GM20000 (cell line): ENCODE data around the gene PTN.

Source experiments
- DNase-seq: peaks from one replicate; pipeline ENCODE4 v3.0.0; 2012; ENCODE audit warnings: low spot score
- CTCF ChIP-seq: IDR thresholded peaks from 2 replicates; pipeline ENCODE4 v1.5.1; 2012; ENCODE audit warnings: mild to moderate bottlenecking, control low read depth; ENCODE audit errors: extremely low read depth, missing control alignments

Gene PTN

GRCh38 chr7:137342265-137342664 lies 1.3 kb downstream of the PTN start:
- DNase-seq: no peak
- TF ChIP-seq CTCF: no peak

- DNase-seq: no peak
- TF ChIP-seq CTCF: no peak
These were observed 5.6 kb downstream of the PTN start for GRCh38 chr7:137337902-137338301.

DNA sequence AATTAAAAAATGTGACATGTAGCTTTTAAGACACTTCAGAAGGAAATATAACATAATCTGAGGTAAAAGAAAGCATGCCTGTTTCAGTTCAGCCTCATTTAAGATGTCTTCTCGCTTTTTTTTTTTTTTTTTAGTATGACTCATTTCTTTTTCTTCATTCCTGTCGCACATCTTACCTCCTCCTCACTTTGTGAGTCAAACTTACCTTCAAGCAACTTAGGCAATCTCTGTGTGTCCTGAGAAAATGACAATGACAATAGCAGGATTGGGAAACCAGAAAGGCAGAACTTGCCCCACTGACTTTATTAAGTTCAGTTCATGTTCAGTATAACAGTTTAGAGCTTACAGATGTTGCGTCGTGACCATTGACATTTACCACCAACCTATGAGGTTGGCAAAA lies 7.7 kb downstream of the PTN start:
- DNase-seq: no peak
- no peak for TF ChIP-seq CTCF

DNA sequence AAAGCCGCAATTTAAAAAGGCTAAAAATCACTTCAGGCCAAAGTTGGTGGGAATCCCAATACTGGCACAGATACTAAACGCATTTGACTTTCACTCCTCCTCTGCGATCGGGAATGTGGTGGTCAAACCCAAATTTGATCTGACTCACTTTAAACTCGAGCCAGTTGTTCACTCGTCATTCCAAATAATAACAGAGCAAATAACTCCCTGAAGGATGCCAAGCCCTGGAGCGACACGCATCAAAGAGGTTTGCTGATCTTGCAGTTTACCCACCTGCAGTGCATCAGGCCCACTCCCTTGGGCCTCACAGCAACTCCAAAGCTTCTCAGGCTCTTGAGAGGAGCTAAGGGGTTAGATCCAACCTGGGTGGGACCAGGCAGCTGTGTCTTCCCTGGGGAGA lies 12.2 kb downstream of the PTN start:
- no peak for TF ChIP-seq CTCF
- DNase-seq: no peak

GRCh38 chr7:137329411-137329810 lies 14.1 kb downstream of the PTN start:
- TF ChIP-seq CTCF: no peak
- DNase-seq: no peak

GRCh38 chr7:137328373-137329120 lies 15.0 kb downstream of the PTN start:
- no peak for DNase-seq

DNA sequence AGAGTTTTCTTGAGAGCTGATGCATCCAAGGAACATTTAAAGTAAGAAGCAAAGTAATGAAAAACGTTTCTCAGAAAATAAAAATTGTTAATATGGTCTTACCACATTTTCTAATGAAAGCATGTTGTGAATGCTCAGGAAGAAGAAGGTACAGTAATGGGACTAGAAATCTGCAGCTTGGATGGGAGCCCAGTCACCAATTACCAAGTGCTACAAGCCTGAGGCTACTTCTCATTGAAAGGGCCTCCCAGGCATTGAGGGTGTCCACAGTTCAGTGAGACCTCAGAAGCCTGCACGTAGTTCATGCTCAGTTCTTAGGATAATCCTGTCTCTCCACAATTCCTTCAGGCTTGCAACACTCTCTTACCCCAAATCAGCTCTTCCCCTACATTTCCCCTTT lies 17.6 kb downstream of the PTN start:
- no peak for DNase-seq
- no peak for TF ChIP-seq CTCF

More at GRCh38 chr7:137328373-137329120, 15.0 kb downstream of the PTN start:
- no peak for TF ChIP-seq CTCF
